Mesothelial cell of epicardium (in vitro differentiated cells): Measurements from ENCODE around the gene MXI1. TPM values are rescaled to one million over a fixed set of nuclear protein-coding genes. Genes with fewer than 3 reads are reported as not detected.

Experiments used
- DNase-seq, 2 experiments: peaks; one replicate each; pipeline ENCODE4 v3.0.0; 2021; ENCODE audit warnings: low spot score in 2 of 2; ENCODE audit not compliant: unreplicated experiment in 2 of 2
- H3K27ac Mint-ChIP-seq: 2 replicates; pipeline ENCODE4 v1.8.0; 2021; ENCODE audit warnings: mixed read lengths
- H3K27me3 Mint-ChIP-seq: 2 replicates; pipeline ENCODE4 v1.8.0; 2021; ENCODE audit warnings: low read depth, mixed read lengths
- H3K36me3 Mint-ChIP-seq: 2 replicates; pipeline ENCODE4 v1.8.0; 2021; ENCODE audit warnings: mixed read lengths
- H3K4me1 Mint-ChIP-seq: 2 replicates; pipeline ENCODE4 v1.8.0; 2021; ENCODE audit warnings: mixed read lengths
- H3K4me3 Mint-ChIP-seq: 2 replicates; pipeline ENCODE4 v1.8.0; 2021; ENCODE audit warnings: mild to moderate bottlenecking, moderate library complexity, mixed read lengths
- H3K9me3 Mint-ChIP-seq: 2 replicates; pipeline ENCODE4 v1.8.0; 2021; ENCODE audit warnings: mixed read lengths
- CTCF ChIP-seq: fragments of 200-600 bp; sonication (generic); IDR thresholded peaks from one replicate; pipeline ENCODE4 v1.5.0; 2021; ENCODE audit warnings: antibody characterized with exemption; ENCODE audit not compliant: unreplicated experiment
- total RNA-seq: library from RNA; stranded (reverse); gene quantifications from 3 replicates; pipeline ENCODE4 v1.2.1, GENCODE V29; 2021

MXI1 gene
- total RNA-seq, 1 donor from 2014 or later: 30.6 TPM

- no peak overlapping the region for H3K27ac Mint-ChIP-seq
- H3K27me3 Mint-ChIP-seq: no peaks in the 10 kb centered on the region
- peaks cover 22% of the 10 kb centered on the region for H3K4me1 Mint-ChIP-seq
- no peak overlapping the region for H3K4me3 Mint-ChIP-seq
- no peak for DNase-seq
- no peak for TF ChIP-seq CTCF
- H3K9me3 Mint-ChIP-seq: no peaks in the 10 kb centered on the region
- H3K36me3 Mint-ChIP-seq: no peaks in the 10 kb centered on the region
Observed at GRCh38 chr10:110222641-110223297, 15.4 kb downstream of the MXI1 start.

- Mint-ChIP-seq H3K36me3 (peaks cover 2% of the 10 kb centered on the region), H3K27ac (no peak overlapping the region), H3K4me1 (peaks cover 23% of the 10 kb centered on the region), H3K9me3 (no peaks in the 10 kb centered on the region), H3K27me3 (no peaks in the 10 kb centered on the region), H3K4me3 (no peak overlapping the region)
- DNase-seq: no peak
- TF ChIP-seq CTCF: no peak
Observed at GRCh38 chr10:110223298-110223925, 16.0 kb downstream of the MXI1 start.

GRCh38 chr10:110224992-110225391 lies 17.6 kb downstream of the MXI1 start:
- no peak for TF ChIP-seq CTCF
- DNase-seq: no peak
- H3K36me3 Mint-ChIP-seq: peaks cover 8% of the 10 kb centered on the region
- peak overlapping the region; percentile 77 for H3K4me3 Mint-ChIP-seq
- H3K9me3 Mint-ChIP-seq: no peaks in the 10 kb centered on the region
- H3K27ac Mint-ChIP-seq: peak overlapping the region; percentile 97
- H3K4me1 Mint-ChIP-seq: peaks cover 23% of the 10 kb centered on the region
- no peaks in the 10 kb centered on the region for H3K27me3 Mint-ChIP-seq

GRCh38 chr10:110225441-110225755 lies 18.0 kb downstream of the MXI1 start:
- H3K36me3 Mint-ChIP-seq: peaks cover 8% of the 10 kb centered on the region
- peaks cover 23% of the 10 kb centered on the region for H3K4me1 Mint-ChIP-seq
- DNase-seq: no peak
- H3K4me3 Mint-ChIP-seq: peak overlapping the region; percentile 77
- TF ChIP-seq CTCF: no peak
- no peaks in the 10 kb centered on the region for H3K9me3 Mint-ChIP-seq
- no peaks in the 10 kb centered on the region for H3K27me3 Mint-ChIP-seq
- peak overlapping the region; percentile 97 for H3K27ac Mint-ChIP-seq

- Mint-ChIP-seq H3K36me3 (peaks cover 8% of the 10 kb centered on the region), H3K4me3 (peak overlapping the region; percentile 96), H3K27me3 (no peaks in the 10 kb centered on the region), H3K9me3 (no peaks in the 10 kb centered on the region), H3K4me1 (peaks cover 23% of the 10 kb centered on the region), H3K27ac (peak overlapping the region; percentile 98)
- DNase-seq: peak; percentile 74 to 90
- TF ChIP-seq CTCF: peak; percentile 73
Observed at GRCh38 chr10:110225756-110226542, 18.5 kb downstream of the MXI1 start.
